Esophagus muscularis mucosa (tissue), 3 donors: Measurements from ENCODE around the gene ZCCHC8.

ENCODE experiments used
- POLR2A ChIP-seq: fragments of 450-650 bp; IDR thresholded peaks from one replicate; pipeline ENCODE4 v1.6.1; 2017; ENCODE audit warnings: antibody characterized with exemption, moderate library complexity, mild to moderate bottlenecking, low read depth
- POLR2AphosphoS5 ChIP-seq, 2 donors: sonication (generic); formaldehyde crosslinking; IDR thresholded peaks; one replicate each; pipeline ENCODE4 v1.6.1; 2017; ENCODE audit warnings: antibody characterized with exemption in 2 of 2
- TF ChIP-seq, protein P1 (sequence below), 3 experiments: fragments of 200-600 bp in 2 of 3; fragments of 450-650 bp in 1 of 3; sonication (generic) in 2 of 3; IDR thresholded peaks; one replicate each; pipeline ENCODE4 v1.5.1; 2017 to 2019; ENCODE audit warnings: antibody characterized with exemption in 3 of 3, mild to moderate bottlenecking in 2 of 3, moderate library complexity in 1 of 3

DNA sequence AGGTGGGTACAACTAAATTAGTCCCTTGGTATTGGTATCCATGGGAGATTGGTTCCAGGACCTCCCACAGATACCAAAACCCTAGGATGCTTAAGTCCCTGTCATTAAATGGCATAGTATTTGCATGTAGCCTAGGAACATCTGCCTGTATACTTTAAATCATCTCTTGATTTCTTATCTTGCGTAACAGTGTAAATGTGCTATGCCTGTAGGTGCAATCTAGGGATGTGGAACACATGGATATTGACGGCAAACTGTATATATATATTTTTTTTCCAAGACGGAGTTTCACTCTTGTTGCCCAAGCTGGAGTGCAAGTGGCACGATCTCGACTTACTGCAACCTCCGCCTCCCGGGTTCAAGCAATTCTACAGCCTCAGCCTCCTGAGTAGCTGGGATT, 27.9 kb upstream of the ZCCHC8 start:
- TF ChIP-seq, protein P1, sequence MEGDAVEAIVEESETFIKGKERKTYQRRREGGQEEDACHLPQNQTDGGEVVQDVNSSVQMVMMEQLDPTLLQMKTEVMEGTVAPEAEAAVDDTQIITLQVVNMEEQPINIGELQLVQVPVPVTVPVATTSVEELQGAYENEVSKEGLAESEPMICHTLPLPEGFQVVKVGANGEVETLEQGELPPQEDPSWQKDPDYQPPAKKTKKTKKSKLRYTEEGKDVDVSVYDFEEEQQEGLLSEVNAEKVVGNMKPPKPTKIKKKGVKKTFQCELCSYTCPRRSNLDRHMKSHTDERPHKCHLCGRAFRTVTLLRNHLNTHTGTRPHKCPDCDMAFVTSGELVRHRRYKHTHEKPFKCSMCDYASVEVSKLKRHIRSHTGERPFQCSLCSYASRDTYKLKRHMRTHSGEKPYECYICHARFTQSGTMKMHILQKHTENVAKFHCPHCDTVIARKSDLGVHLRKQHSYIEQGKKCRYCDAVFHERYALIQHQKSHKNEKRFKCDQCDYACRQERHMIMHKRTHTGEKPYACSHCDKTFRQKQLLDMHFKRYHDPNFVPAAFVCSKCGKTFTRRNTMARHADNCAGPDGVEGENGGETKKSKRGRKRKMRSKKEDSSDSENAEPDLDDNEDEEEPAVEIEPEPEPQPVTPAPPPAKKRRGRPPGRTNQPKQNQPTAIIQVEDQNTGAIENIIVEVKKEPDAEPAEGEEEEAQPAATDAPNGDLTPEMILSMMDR (IDR thresholded peaks at IDR 0.05), result no peak
- TF ChIP-seq POLR2AphosphoS5 (IDR thresholded peaks at IDR 0.05) (no peak), POLR2A (no peak)
